HepG2 (cell line): ENCODE results near the gene DENND4C. TPM values are rescaled to one million over a fixed set of nuclear protein-coding genes. Genes with fewer than 3 reads are reported as not detected.

Source experiments
- NFAT5 ChIP-seq: sonication (generic); formaldehyde crosslinking; IDR thresholded peaks from 2 replicates; pipeline ENCODE4 v1.4.0; 2020; ENCODE audit warnings: missing genetic modification reagents
- PRDM15 ChIP-seq: sonication (generic); formaldehyde crosslinking; IDR thresholded peaks from 2 replicates; pipeline ENCODE4 v1.4.0; 2020; ENCODE audit warnings: missing genetic modification reagents
- SNAPC5 ChIP-seq: sonication (generic); formaldehyde crosslinking; IDR thresholded peaks from 2 replicates; pipeline ENCODE4 v1.8.1; 2023; ENCODE audit warnings: mild to moderate bottlenecking, missing genetic modification reagents, borderline replicate concordance
- TFAP4 ChIP-seq: sonication (generic); IDR thresholded peaks from 2 replicates; pipeline ENCODE4 v1.6.1; 2016; ENCODE audit warnings: low read depth, borderline replicate concordance
- ZNF318 ChIP-seq: sonication (generic); formaldehyde crosslinking; IDR thresholded peaks from 2 replicates; pipeline ENCODE4 v1.4.0; 2020; ENCODE audit warnings: mild to moderate bottlenecking, missing genetic modification reagents
- ZNF569 ChIP-seq: sonication (generic); formaldehyde crosslinking; IDR thresholded peaks from 2 replicates; pipeline ENCODE4 v1.5.0; 2020; ENCODE audit warnings: mild to moderate bottlenecking, missing genetic modification reagents, moderate library complexity, borderline replicate concordance
- ZNF619 ChIP-seq: sonication (generic); formaldehyde crosslinking; IDR thresholded peaks from 2 replicates; pipeline ENCODE4 v1.4.0; 2020; ENCODE audit warnings: mild to moderate bottlenecking, missing genetic modification reagents
- polyA plus RNA-seq, 8 experiments: library from polyadenylated mRNA; depleted of rRNA in 3 of 8; stranded (reverse) in 7 of 8; unstranded in 1 of 8; fragments of >200 nt; fragmentation: Illumina TruSeq in 4 of 8; extraction: Trizol in 4 of 8; gene quantifications; 2 replicates each; pipeline versions ENCODE4 v1.2.1 to v1.2.3, GENCODE V29; 2011 to 2016; ENCODE audit warnings: low read depth in 4 of 8, missing spikeins in 1 of 8, mixed read lengths in 1 of 8; ENCODE audit not compliant: insufficient read depth in 1 of 8
- total RNA-seq, 5 experiments: library from RNA; depleted of rRNA; stranded (reverse); fragments of >200 nt; fragmentation: Illumina TruSeq; extraction: Trizol; gene quantifications; 2 replicates each; pipeline ENCODE4 v1.2.3, GENCODE V29; 2016; ENCODE audit warnings: low read depth in 1 of 5

The DENND4C gene
- total and polyA plus RNA-seq, 2 of the 13 experiments (the other 11 are each of a cell fraction or from before 2014, with no cell fraction given): 19.1 to 27.2 TPM

GRCh38 chr9:19408693-19409400 is 178.4 kb downstream of the DENND4C start, which contains the start of gene ACER2 (continued):
- no peak for TF ChIP-seq ZNF318 (CRISPR knock-in tag)
- 0 out of 2 replicates have a peak, but pooled peaks have one; percentile 60 for TF ChIP-seq NFAT5 (CRISPR knock-in tag)
- TF ChIP-seq ZNF619 (CRISPR knock-in tag): peak; percentile 44; the same call in 1 of the 2 replicates
- TF ChIP-seq SNAPC5: no peak
- peak; percentile 74 for TF ChIP-seq TFAP4
- no peak for TF ChIP-seq ZNF569
- TF ChIP-seq PRDM15 (CRISPR knock-in tag): peak; percentile 75
